ENCODE results near the gene OR6B1. TPM values are rescaled to one million over a fixed set of nuclear protein-coding genes. Genes with fewer than 3 reads are reported as not detected.
A peak's percentile ranks its signal among the peaks of the same experiment; 100 is the strongest.
"Not testable (repeated sequence)": the region's sequence is repeated elsewhere in the genome, so short reads cannot be mapped to it uniquely, and the experiment has no call there.

OR6B1 gene
- total and polyA plus RNA-seq, 9 of the 15 experiments (the other 6 are each of a cell fraction or from before 2014, with no cell fraction given): not detected

- Histone ChIP-seq H3K27me3 (ENCODE audit: control insufficient read depth in 2 of 2, insufficient read depth in 2 of 2, low read length in 2 of 2) (no peaks in the 10 kb centered on the region), H2AFZ (ENCODE audit: low read depth, low read length) (no peak overlapping the region), H3K36me3 (ENCODE audit: control insufficient read depth, insufficient read depth, low read length) (no peaks in the 10 kb centered on the region), H3K4me1 (replicated peaks in 1 of 2; ENCODE audit: control insufficient read depth in 2 of 2, insufficient read depth in 2 of 2, low read length in 2 of 2) (no peaks in the 10 kb centered on the region), H3K9me3 (replicated peaks; ENCODE audit: control insufficient read depth, insufficient read depth, low read depth, low read length) (peaks cover 6% of the 10 kb centered on the region), H4K20me1 (replicated peaks; ENCODE audit: control insufficient read depth, insufficient read depth, low read length) (no peaks in the 10 kb centered on the region), H3K27ac (ENCODE audit: extremely low read depth, low read depth, low read length) (no peak overlapping the region), H3K79me2 (ENCODE audit: control insufficient read depth, insufficient read depth, low read length) (no peaks in the 10 kb centered on the region), H3K4me3 (no peak overlapping the region), H3K9me1 (ENCODE audit: control insufficient read depth, insufficient read depth, low read length) (no peaks in the 10 kb centered on the region), H3K4me2 (ENCODE audit: insufficient read depth, low read length) (no peak overlapping the region), H3K9ac (ENCODE audit: insufficient read depth in 1 of 2, low read depth in 2 of 2, low read length in 2 of 2) (no peak overlapping the region)
- in situ Hi-C loops (cut with MboI) (no loop called here), intact Hi-C loops (cut with micrococcal nuclease) (no loop called here)
- TF ChIP-seq CEBPB (tag; IDR thresholded peaks at IDR 0.05) (peak; percentile 46; the same call in 1 of the 2 replicates), CEBPG (CRISPR knock-in tag; IDR thresholded peaks at IDR 0.05) (no peak), CEBPG (tag; conservative IDR thresholded peaks at IDR 0.05 in 1 of 2, IDR thresholded peaks at IDR 0.05 in 1 of 2) (peak in 1 of 2 experiments; percentile 24; a peak in 1 of 4 replicates), CBFA2T3 (IDR thresholded peaks at IDR 0.05) (no peak)
- FAIRE-seq: no peak
- no TSS peak for BruUV-seq (replicated peaks)
- ATAC-seq: no peak
- POLR2A ChIA-PET: interaction anchor here (0.9 kb wide), 1 partner anchor 13 kb away, joined by 5 read pairs; no protein-coding TSS in a partner anchor
- no peak for DNase-seq (ENCODE audit: extremely low read depth in 1 of 4, low spot score in 3 of 4)
- WGBS (ENCODE audit: insufficient coverage, low coverage, missing lambda C conversion rate): 0% methylated on average over 1 of the region's 1 CpG
- CTCF ChIA-PET (ENCODE audit: low intra/inter-chr PET ratio): no interaction called here
These were observed 6.5 kb downstream of the OR6B1 start for GRCh38 chr7:144006692-144007042.

GRCh38 chr7:144009361-144009760 is 9.2 kb downstream of the OR6B1 start:
- WGBS (ENCODE audit: insufficient coverage, low coverage, missing lambda C conversion rate): 0% methylated on average over 2 of the region's 2 CpGs
- CTCF ChIA-PET (ENCODE audit: low intra/inter-chr PET ratio): no interaction called here

GRCh38 chr7:144010061-144010460 is 9.9 kb downstream of the OR6B1 start:
- H2AFZ ChIP-seq (ENCODE audit: low read depth, low read length); H3K4me1 ChIP-seq (replicated peaks in 1 of 2; ENCODE audit: control insufficient read depth in 2 of 2, insufficient read depth in 2 of 2, low read length in 2 of 2); H3K9me3 ChIP-seq (replicated peaks; ENCODE audit: control insufficient read depth, insufficient read depth, low read depth, low read length); intact Hi-C loops (cut with micrococcal nuclease); H3K4me2 ChIP-seq (ENCODE audit: insufficient read depth, low read length); CTCF ChIA-PET (ENCODE audit: low intra/inter-chr PET ratio); H3K27me3 ChIP-seq (ENCODE audit: control insufficient read depth in 2 of 2, insufficient read depth in 2 of 2, low read length in 2 of 2); H3K4me3 ChIP-seq; H4K20me1 ChIP-seq (replicated peaks; ENCODE audit: control insufficient read depth, insufficient read depth, low read length); H3K9me1 ChIP-seq (ENCODE audit: control insufficient read depth, insufficient read depth, low read length); in situ Hi-C loops (cut with MboI); H3K9ac ChIP-seq (ENCODE audit: insufficient read depth in 1 of 2, low read depth in 2 of 2, low read length in 2 of 2); BruUV-seq (replicated peaks); POLR2A ChIA-PET; FAIRE-seq; H3K79me2 ChIP-seq (ENCODE audit: control insufficient read depth, insufficient read depth, low read length); DNase-seq (ENCODE audit: extremely low read depth in 1 of 4, low spot score in 3 of 4); ATAC-seq; H3K36me3 ChIP-seq (ENCODE audit: control insufficient read depth, insufficient read depth, low read length); H3K27ac ChIP-seq (ENCODE audit: extremely low read depth, low read depth, low read length): not testable (repeated sequence)

More at GRCh38 chr7:144009361-144009760, 9.2 kb downstream of the OR6B1 start:
- H3K27me3 ChIP-seq (ENCODE audit: control insufficient read depth in 2 of 2, insufficient read depth in 2 of 2, low read length in 2 of 2): no peaks in the 10 kb centered on the region
- no peak overlapping the region for H3K27ac ChIP-seq (ENCODE audit: extremely low read depth, low read depth, low read length)
- no peak overlapping the region for H2AFZ ChIP-seq (ENCODE audit: low read depth, low read length)
- ATAC-seq (no peak), FAIRE-seq (no peak), DNase-seq (ENCODE audit: extremely low read depth in 1 of 4, low spot score in 3 of 4) (no peak)
- intact Hi-C loops (cut with micrococcal nuclease): no loop called here
- no peak overlapping the region for H3K4me3 ChIP-seq
- H3K9me3 ChIP-seq (replicated peaks; ENCODE audit: control insufficient read depth, insufficient read depth, low read depth, low read length): peaks cover 8% of the 10 kb centered on the region
- TF ChIP-seq HNRNPH1 (optimal IDR thresholded peaks at IDR 0.05; ENCODE audit: low read depth, low read length): no peak
- peak; percentile 54 for TF ChIP-seq ZFP36 (IDR thresholded peaks at IDR 0.05; ENCODE audit: low read depth, low read length, partially characterized antibody)
- TF ChIP-seq CBX3 (IDR thresholded peaks at IDR 0.05; ENCODE audit: borderline replicate concordance in 1 of 2, low read length in 2 of 2): 0 out of 3 replicates have a peak, but pooled peaks of 1 of the 2 experiments have one; percentile 32
- no peaks in the 10 kb centered on the region for H3K36me3 ChIP-seq (ENCODE audit: control insufficient read depth, insufficient read depth, low read length)
- no peaks in the 10 kb centered on the region for H4K20me1 ChIP-seq (replicated peaks; ENCODE audit: control insufficient read depth, insufficient read depth, low read length)
- BruUV-seq (replicated peaks): no TSS peak
- POLR2A ChIA-PET: no interaction called here
- in situ Hi-C loops (cut with MboI): no loop called here
- no peaks in the 10 kb centered on the region for H3K9me1 ChIP-seq (ENCODE audit: control insufficient read depth, insufficient read depth, low read length)
- H3K4me2 ChIP-seq (ENCODE audit: insufficient read depth, low read length): no peak overlapping the region
- no peak overlapping the region for H3K9ac ChIP-seq (ENCODE audit: insufficient read depth in 1 of 2, low read depth in 2 of 2, low read length in 2 of 2)
- no peaks in the 10 kb centered on the region for H3K79me2 ChIP-seq (ENCODE audit: control insufficient read depth, insufficient read depth, low read length)
- no peaks in the 10 kb centered on the region for H3K4me1 ChIP-seq (replicated peaks in 1 of 2; ENCODE audit: control insufficient read depth in 2 of 2, insufficient read depth in 2 of 2, low read length in 2 of 2)
